HL-60/S4 treated with retinoic acid at 250 ng/mL for 4 days and 3 days (cell line): ENCODE measurements around the gene CLDN2.
"Not testable (repeated sequence)": the region's sequence is repeated elsewhere in the genome, so short reads cannot be mapped to it uniquely, and the experiment has no call there.

Experiments
- in situ Hi-C: fragments of 300-500 bp; cut with MboI; formaldehyde crosslinking; loops from 2 replicates; pipeline ENCODE4 v1.7.0; 2022; ENCODE audit warnings: low sequenced_read_pairs

Gene CLDN2, protein sequence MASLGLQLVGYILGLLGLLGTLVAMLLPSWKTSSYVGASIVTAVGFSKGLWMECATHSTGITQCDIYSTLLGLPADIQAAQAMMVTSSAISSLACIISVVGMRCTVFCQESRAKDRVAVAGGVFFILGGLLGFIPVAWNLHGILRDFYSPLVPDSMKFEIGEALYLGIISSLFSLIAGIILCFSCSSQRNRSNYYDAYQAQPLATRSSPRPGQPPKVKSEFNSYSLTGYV

DNA sequence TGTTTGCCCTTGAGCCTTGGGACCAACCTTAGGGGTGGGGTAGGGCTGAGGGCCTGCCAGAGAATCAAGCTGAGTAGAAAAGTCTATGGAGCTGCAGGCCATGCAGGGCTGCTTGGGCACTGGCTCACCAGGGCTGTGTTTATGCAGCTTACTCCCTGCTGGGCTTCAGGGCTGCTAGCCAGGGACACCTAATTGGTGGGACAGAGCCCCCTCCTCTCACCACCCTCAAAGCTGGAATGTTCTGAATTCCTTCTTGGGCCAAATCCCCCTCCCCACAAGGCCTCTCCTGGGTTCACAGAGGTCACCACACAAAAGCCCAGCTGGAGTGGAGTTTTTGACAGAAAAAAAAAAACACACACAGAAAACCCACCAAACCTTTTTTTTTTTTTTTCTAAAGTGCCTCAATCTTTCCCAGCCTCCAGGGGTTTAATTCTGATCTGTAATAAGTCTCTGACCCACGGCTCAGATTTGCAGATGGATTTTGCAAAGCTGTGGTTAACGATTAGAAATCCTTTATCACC is at the start of gene CLDN2:
Gene CLDN2 (plus strand): TSS at position 471 of the 521 bp plus-strand sequence. CDS start 7,827 bp downstream, outside the sequence.
- in situ Hi-C loops = no loop called here

DNA sequence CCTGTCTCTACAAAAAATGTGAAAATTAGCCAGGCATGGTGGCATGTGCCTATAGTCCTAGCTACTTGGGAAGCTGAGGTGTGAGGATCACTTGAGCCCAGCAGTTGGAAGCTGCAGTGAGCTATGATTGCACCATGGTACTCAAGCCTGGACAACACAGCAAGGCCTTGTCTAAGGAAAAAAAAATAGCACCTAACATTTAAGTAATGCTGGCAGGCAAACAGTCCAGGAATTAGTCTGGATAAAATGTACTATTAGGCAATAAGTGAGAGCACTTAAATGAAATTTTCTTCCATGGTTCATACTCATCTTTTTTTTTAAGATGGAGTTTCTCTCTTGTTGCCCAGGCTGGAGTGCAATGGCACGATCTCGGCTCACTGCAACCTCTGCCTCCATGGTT is 47.4 kb upstream of the CLDN2 start:
- in situ Hi-C loops = not testable (repeated sequence)

DNA sequence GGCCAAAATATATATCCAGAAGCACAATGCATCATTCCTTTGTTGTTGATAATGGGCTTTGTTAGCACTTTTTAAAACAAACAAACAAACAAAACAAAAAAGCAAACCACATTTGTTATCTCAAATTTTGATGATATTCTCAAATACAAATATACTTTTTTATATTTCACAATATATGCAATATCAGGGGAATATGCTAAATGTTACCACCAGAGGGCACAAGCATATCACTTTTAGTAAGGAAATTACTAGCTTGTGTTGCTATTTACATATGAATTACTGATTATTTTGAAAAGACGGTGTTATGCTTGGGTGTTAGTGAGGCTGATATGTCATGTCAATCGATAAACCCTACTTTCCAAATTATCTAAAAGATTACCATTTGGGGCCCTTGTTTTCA is 46.1 kb upstream of the CLDN2 start:
- in situ Hi-C loops = no loop called here

DNA sequence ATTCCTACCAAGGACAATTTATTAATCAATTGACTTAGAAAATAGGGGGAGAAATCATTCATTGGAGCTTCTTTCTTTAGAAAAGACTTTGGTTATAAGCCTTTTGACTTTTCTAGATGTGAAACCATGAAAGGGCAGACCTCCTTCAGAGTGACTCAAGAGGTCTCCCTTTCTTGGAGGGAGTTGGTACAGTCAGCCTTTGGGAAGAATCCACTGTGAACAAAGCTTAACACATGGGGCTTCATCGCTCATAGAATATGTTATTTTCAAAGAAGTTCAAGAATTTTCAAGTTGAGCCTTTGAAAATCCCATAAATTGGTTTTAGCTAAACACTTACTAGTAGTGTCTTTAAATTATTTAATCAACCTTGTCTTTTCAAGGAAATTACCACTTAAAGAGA is 45.1 kb upstream of the CLDN2 start:
- in situ Hi-C loops = no loop called here

DNA sequence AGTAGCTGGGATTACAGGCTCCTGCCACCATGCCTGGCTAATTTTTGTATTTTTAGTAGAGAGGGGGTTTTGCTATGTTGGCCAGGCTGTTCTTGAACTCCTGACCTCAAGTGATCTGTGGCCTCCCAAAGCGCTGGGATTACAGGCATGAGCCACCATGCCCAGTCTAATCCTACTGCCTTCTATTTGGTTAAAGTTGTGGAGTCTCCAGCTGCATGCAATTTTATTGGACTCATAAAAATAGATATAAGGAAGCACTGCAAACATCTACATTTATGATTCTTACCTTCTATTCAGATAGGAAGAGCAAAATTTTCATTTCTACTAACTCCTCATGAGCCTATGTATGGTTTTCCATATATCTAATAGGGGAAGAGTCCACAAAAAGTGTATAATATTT is 30.7 kb upstream of the CLDN2 start:
- in situ Hi-C loops = no loop called here

DNA sequence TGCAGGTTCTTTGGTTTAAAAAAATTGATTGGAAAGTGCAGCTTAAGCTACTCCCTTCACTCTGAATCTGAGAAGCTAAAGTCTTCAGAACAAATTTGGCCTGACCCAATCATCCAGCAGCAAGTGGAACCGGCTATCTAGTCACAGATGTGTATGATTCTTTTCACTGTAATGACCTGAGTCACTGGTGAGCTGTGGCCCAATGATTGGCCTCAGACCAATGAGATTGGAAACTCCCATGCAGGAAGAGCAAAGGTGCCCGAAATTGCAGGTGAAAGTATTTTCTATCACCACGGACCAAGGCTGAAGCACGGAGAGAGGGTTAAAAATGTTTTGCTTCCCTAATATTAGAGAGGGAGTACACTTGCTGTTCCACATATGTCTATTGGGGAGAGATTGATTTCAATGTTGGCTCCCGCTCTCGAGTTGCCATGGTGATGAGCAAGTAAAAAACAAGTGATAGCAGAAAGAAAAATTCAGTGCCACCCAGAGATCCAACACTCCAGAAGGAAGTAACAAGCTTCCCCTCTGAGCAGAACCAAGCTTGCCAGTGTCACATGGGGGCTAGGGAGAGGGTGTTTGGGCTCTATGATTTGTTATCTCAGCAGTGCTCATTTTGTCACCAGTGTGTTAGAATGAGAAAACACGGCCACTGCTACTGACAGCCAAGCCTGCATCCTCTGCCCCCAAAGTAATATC is 28.3 kb upstream of the CLDN2 start:
- in situ Hi-C loops = no loop called here

DNA sequence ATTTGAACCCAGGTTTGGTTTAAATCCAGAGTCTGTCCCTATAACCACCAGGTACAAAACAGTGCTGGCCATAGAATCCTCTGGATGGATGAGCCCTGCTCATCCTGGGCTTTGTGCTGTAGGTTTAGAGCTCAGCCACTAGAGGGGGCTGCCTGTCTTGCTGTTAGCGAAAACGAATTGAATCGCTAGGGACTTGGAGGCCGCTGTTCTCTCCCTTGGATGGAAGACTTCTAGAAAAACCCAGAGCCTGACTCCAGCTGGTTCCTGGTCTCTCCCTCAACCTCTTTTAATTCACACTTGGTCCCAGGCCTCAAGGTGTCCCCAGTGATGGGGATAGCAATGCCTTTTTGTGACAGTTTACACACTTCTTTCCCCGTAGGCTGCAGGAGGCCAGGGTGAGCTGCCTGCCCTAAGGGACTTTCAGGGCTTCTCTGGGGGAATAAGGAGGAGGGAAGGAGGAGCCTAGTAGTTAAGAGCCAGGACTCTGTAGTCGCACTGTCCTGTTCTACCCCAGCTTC is 25.8 kb upstream of the CLDN2 start:
- in situ Hi-C loops = no loop called here

DNA sequence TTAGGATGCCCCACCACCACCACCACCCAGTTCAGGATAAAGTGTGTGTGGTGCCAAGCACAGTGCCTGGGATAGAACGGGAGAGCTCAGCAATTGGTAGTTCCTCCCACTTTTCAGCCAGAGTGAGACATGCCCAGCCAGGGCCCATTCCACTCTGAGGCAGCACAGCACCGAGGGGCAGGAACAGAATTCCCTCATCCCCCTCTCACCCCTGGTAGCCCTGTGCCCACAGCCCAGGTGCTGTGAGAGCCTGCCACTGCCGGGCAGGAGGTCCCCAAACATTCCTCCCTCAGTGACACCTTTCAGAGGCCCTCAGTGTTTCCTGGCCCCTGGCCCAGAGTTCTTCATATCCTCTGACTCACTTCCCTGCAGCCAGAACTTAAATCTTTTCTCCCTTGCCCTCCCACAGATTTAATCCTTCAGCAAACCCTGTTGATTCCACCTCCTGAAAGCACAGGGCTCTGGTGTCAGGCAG is 25.2 kb upstream of the CLDN2 start:
- in situ Hi-C loops = no loop called here

DNA sequence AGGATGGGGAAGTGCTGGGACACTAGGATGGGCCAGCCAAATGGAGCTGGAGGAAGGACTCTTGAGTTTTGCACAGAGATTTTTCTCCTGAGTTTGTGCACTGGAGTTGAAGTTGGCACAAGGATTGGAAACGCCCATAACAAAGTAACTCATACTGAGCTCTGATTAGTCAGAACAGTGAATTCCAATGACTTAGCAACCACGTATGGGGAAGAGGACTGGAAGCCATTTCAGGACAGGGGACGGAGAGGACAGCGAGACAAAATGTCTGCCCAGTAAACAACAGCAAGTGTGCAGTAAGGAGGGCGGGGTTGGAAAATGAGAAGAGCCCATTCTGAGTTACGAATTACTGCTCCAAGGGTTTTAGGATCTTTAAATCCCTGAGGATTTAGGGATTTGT is 22.9 kb upstream of the CLDN2 start:
- in situ Hi-C loops = no loop called here

DNA sequence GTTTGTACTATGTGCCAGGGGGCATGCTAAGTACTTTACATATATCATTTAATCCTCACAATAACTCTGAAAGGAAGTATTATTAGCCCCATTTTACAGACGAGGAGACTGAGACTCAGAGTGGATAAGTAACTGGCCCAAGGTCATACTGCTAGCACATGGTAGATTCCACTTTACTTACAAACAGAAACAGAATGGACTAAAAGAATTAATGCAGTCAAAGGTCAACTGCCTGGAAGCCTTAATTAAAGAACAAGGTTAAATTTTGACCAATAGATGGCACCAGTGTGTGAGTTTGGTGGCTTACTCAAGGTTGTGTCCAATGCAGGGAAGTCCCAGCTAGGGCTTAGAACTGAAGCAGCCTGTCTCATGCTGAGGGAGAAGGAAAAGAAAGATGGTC is 21.7 kb upstream of the CLDN2 start:
- in situ Hi-C loops = no loop called here

DNA sequence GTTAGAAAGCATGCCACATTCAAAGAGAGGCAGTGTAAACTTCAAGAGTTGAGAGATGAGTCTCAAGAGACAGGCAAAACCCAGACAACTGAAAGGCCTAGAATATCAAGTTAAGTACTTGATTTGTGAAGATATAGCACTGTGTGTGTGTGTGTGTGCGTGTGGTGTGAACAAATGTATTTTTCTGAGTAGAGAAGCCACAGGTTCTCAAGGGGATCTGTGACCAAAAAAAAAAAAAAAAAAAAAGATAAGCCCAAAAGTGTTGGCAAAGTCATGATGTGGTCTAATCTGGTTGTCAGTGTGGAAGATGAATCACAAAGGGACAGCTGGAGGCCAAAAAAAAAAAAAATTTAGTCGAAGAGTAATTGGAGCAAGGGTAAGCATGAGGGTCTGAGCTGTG is 20.9 kb upstream of the CLDN2 start:
- in situ Hi-C loops = no loop called here

DNA sequence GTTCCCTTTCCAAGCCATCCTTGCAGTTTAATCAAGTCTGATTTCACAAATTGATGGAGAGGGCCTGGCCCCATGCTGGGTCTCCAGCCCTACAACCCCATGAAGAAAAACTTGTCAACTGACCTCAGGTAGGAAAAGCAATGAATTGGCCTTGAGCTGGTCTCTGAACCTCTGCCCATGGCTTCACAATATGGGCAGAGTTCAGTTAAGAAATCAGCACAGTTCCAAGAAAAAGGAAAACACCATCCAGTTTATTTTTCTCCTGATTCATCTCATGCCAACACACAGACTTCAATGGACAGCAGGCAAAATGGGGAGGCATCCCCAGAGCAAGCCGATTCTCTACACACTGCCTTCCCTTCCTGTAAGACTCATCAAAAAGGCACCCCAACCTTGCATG is 20.4 kb upstream of the CLDN2 start:
- in situ Hi-C loops = no loop called here

DNA sequence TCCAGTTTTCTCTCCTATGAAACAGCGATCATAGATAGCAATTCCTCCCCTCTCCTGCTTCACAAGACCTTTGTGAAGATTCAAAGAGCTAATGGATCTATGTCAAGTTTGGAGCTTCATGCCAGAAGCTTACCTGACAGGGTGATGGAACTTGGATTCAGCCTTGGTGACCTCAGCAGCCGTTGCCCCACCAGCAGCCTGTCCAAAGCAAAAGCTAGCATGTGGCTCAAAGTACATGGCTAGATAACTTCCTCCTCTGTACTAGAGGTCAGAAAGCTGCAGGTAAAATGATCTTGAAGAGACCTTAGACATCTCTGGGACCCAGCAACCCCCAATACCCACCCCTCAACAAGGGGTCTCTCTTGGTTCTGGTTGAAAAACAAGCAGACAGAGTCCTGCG is 18.9 kb upstream of the CLDN2 start:
- in situ Hi-C loops = no loop called here

DNA sequence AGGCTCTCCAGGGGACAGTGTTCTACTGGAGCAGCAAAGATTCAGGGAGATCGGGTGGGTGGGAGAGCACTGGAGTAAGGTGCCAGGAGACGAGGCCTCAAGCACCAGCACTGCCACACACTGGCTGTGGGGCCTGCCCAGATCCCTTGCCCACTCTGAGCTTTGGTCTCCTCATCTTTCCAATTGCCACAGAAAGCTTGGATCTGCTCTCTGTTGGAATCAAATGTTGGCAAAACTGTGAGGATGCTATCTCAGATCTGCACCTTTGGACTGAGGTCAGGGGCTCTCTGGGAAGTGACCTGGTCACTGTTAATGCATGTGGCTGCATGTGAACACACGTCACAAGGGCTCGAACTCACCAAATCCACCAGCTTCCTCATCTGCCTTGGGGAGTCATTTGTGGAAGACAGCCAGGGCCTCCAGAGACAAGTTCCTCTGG is 18.4 kb upstream of the CLDN2 start:
- in situ Hi-C loops = no loop called here

DNA sequence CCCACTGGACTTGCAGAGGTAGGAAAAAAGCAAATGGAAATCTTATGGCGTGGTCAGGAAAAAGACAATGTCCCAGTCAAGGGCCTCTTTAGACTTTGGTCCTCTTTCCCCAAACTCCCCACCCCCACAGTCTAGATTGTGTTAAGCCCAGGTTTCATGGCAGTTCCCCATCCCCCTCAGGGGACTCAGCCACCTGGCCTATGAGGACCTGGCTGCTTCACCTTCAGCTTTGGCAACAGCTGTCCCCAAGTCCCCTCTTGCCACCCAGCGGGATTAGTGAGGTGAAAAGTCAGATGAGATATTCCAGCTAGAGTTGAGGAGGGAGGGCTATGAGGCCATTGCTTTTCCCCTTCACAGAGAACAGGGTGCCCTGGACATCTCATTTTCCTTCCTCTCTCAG is 17.5 kb upstream of the CLDN2 start:
- in situ Hi-C loops = no loop called here

DNA sequence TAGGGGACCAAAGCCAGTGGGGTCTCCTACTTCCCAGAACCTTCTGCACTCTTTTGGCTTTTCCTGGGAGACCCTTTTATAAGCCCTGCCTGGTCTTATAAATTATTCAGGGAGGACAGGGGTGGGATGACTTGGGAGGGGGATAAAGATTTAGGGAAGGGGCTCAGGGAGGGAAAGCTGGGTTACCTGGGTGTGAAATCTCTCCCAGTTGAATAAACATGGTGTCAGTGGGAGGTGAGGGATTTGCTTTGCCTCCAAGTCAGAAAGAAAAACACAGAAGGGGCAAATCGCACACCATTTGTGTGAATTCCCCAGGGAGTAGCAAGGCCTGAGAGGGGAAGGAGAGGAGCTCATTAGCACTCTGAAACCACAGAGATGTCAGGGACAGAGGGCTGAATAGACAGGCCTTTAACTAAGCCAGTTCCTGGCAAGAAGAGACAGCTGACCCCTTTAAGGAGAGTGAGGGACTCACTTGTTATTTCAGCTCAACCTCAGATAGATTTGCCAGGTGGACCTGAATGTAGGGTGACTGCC is 16.8 kb upstream of the CLDN2 start, which contains the start of gene RIPPLY1:
Gene RIPPLY1 (minus strand): TSS at position 51 of the 534 bp plus-strand sequence. CDS start 54 bp downstream, outside the sequence.
- in situ Hi-C loops = no loop called here

DNA sequence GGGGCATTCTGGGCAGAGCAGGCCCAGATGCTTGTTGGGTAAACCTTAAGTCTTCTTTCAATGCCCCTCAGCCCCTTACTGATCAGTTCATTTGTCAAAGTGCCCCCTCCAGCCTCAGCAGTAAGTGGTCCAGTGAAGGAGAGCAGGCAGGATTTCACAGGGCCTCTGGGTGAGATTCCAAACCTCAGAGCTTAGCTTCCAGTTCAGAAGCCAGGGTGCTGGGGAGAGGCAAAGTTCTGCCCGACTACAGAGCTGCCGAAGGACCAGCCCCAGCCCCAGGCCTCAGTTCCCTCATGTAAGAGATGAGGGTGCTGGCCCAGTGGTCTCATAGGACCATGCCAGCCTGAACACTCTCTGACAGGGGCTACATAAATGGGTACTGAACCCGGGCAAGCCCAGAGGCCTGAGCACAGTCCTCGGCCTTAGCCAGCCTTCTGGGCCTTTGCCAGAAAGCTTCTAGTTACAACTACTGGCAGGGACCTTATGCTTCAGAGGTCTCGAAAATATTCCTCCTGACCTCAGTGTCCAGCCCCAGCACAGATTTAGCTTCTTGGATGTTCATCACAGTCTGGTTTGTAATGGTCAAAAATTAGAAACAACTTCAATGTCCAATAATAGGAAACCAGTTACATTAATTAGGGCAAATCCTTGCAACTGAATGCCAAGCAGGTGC is 16.2 kb upstream of the CLDN2 start:
- in situ Hi-C loops = no loop called here

DNA sequence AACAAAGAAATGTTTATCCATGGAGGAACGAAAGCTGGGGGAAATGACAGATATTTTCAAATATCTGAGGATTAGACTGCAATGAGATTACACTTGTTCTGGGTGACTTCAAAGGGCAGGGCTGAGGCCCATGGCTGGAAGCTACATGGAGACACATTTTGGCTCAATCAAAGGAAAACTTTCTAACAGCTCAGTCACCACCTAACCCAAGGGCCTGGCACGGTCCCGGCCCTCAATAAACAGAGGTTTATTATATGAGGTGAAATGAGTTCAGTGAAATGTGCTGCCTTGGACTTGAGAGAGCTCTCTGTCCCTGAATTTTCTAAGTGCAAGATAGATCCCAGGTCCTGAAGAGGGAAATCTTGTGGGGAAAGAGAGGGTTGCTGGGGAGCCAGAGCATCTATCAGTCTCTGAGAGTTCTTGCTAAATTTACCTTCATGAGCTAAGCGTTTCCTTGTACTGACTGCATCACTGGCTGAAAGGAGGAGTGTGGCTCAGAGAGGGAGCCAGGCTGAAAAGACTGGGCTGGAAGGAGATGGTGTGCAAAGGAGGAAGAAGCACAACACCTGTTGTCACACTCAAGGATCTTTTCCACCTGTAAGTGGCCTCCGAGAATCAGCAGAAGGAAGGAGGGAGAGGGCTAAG is 15.0 kb upstream of the CLDN2 start:
- in situ Hi-C loops = no loop called here

DNA sequence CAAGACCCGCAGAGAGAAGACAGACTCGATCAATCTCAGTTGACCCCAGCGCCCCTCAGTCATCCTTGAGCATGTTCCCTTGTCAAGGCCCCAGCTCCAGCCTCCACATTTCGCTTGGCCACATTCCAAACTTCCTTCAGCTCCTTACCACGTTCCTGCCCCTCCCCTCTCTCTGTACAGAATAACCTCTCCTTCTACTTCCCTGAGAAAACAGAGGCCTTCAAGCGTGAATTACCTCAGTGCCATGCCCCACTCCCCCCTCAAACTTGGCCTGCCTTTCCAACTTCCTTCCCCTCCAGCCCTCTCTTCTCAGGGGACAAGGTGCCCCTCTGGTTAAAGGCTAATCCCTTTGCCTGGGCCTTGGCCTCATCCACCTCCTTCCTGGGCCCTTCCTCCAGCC is 13.8 kb upstream of the CLDN2 start:
- in situ Hi-C loops = no loop called here

DNA sequence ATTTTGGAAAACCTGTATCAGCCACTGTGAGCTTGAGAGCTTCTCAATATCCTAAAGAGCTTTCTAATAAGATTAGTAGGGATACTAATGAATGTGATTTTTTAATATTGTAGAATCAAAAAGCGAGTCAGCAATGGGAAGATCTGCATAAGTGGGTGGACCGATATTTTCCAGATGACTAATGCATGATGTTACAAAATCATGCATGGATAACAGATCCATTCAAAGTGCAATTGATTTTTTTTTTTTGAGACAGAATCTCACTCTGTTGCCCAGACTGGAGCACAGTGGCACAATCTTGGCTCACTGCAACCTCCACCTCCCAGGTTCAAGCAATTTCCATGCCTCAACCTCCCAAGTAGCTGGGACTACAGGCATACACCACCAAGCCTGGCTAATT is 7.3 kb upstream of the CLDN2 start:
- in situ Hi-C loops = no loop called here
